KMS-11 (cell line): ENCODE results near the gene CCDC15.
"Not testable (repeated sequence)": the region's sequence is repeated elsewhere in the genome, so short reads cannot be mapped to it uniquely, and the experiment has no call there.

Experiments used
- H2AFZ ChIP-seq: fragments of 200-600 bp; sonication (generic); 2 replicates; pipeline ENCODE4 v1.6.1; 2016; ENCODE audit warnings: antibody characterized with exemption, mixed run types, low read depth
- H3K27ac ChIP-seq: fragments of 200-600 bp; sonication (generic); 2 replicates; pipeline ENCODE4 v1.6.1; 2016; ENCODE audit warnings: mild to moderate bottlenecking, mixed run types
- H3K27me3 ChIP-seq: fragments of 200-600 bp; sonication (generic); 2 replicates; pipeline ENCODE4 v1.6.1; 2017; ENCODE audit warnings: mild to moderate bottlenecking, low read depth, mixed run types, moderate library complexity; ENCODE audit not compliant: insufficient read depth
- H3K36me3 ChIP-seq: fragments of 200-600 bp; sonication (generic); 2 replicates; pipeline ENCODE4 v1.6.1; 2017; ENCODE audit warnings: mild to moderate bottlenecking, mixed run types; ENCODE audit not compliant: insufficient read depth
- H3K4me1 ChIP-seq: fragments of 200-600 bp; sonication (generic); 2 replicates; pipeline ENCODE4 v1.6.1; 2016; ENCODE audit warnings: mild to moderate bottlenecking, low read depth, mixed run types; ENCODE audit not compliant: poor library complexity, severe bottlenecking
- H3K4me2 ChIP-seq: fragments of 200-600 bp; sonication (generic); 2 replicates; pipeline ENCODE4 v1.7.0; 2016; ENCODE audit warnings: mild to moderate bottlenecking, mixed run types
- H3K4me3 ChIP-seq: fragments of 200-600 bp; sonication (generic); IDR thresholded peaks from 2 replicates; pipeline ENCODE4 v1.6.1; 2017; ENCODE audit warnings: low read depth, low read length, mixed read lengths; ENCODE audit not compliant: insufficient read depth
- H3K79me2 ChIP-seq: fragments of 200-600 bp; sonication (generic); 2 replicates; pipeline ENCODE4 v1.6.1; 2016; ENCODE audit warnings: low read depth, mixed run types; ENCODE audit not compliant: insufficient read depth
- H3K9ac ChIP-seq: fragments of 200-600 bp; sonication (generic); 2 replicates; pipeline ENCODE4 v1.6.1; 2016; ENCODE audit warnings: mild to moderate bottlenecking, mixed run types
- H4K20me1 ChIP-seq: fragments of 200-600 bp; sonication (generic); 2 replicates; pipeline ENCODE4 v1.6.1; 2016; ENCODE audit warnings: mild to moderate bottlenecking, mixed run types; ENCODE audit not compliant: insufficient read depth
- TF ChIP-seq, protein P1 (sequence below): fragments of 200-600 bp; sonication (generic); conservative IDR thresholded peaks from 2 replicates; pipeline ENCODE4 v1.6.1; 2017; ENCODE audit warnings: low read depth, mild to moderate bottlenecking, antibody characterized with exemption, low read length, moderate library complexity, mixed read lengths

The CCDC15 gene

DNA sequence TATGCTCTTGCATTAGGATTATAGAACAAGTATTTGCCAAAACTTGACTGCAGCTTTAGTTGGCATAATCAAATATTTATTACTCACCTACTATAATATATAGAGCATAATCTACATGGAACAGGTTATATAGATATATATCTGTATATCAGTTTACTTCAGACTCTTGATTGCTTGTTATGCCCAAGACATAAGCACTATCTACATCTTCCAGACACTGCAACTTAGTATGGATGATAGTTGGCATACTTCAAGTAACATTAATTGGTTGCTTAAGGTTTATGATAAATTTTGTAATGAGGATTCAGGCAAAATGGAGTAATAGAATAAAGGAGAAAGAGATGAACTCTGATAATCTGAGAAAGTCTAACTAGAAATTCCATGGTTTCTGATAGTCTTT lies 1.0 kb downstream of the CCDC15 start:
- no peaks in the 10 kb centered on the region for H3K79me2 ChIP-seq
- H3K4me3 ChIP-seq, result no peak overlapping the region
- H4K20me1 ChIP-seq, result no peaks in the 10 kb centered on the region
- peak overlapping the region; percentile 90; the same call in 1 of the 2 replicates for H3K4me2 ChIP-seq
- H3K36me3 ChIP-seq, result no peaks in the 10 kb centered on the region
- TF ChIP-seq, protein P1, sequence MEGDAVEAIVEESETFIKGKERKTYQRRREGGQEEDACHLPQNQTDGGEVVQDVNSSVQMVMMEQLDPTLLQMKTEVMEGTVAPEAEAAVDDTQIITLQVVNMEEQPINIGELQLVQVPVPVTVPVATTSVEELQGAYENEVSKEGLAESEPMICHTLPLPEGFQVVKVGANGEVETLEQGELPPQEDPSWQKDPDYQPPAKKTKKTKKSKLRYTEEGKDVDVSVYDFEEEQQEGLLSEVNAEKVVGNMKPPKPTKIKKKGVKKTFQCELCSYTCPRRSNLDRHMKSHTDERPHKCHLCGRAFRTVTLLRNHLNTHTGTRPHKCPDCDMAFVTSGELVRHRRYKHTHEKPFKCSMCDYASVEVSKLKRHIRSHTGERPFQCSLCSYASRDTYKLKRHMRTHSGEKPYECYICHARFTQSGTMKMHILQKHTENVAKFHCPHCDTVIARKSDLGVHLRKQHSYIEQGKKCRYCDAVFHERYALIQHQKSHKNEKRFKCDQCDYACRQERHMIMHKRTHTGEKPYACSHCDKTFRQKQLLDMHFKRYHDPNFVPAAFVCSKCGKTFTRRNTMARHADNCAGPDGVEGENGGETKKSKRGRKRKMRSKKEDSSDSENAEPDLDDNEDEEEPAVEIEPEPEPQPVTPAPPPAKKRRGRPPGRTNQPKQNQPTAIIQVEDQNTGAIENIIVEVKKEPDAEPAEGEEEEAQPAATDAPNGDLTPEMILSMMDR, result no peak
- H3K27ac ChIP-seq, result no peak overlapping the region
- no peak overlapping the region for H3K9ac ChIP-seq
- peak overlapping the region; percentile 93 for H2AFZ ChIP-seq
- peaks cover 6% of the 10 kb centered on the region for H3K4me1 ChIP-seq
- no peaks in the 10 kb centered on the region for H3K27me3 ChIP-seq

DNA sequence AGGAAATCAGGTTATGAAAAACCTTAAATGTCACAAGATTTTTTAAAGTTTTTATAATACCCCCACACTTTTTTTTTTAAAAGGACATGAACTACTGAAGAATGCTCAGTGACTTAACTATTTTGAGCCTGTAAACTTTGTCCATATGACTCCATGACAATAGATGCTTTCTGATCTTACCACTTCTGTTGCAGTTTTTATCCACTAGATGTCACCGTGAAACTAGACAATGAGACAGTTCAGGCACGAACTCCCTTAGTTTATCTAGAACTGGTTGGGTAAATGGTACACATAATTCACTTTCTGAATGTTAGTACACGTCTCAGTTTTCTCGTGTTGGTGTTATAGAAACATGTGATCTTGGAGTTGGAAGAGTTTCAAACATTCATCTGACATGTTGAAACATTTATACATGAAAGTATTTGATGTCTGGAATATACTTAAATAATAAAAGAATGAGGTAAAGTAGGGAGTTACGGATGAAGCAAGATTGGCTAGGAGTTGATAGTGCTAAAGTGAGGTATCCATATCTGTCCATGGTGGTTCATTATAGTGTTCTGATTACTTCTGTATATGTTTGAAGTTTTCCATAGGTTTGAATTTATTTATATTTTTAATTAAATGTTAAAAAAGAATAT lies 8.1 kb downstream of the CCDC15 start:
- Histone ChIP-seq H3K79me2 (no peaks in the 10 kb centered on the region), H3K4me3 (no peak overlapping the region), H3K27ac (no peak overlapping the region), H2AFZ (no peak overlapping the region), H3K27me3 (no peaks in the 10 kb centered on the region), H3K4me2 (no peak overlapping the region), H3K9ac (no peak overlapping the region), H4K20me1 (no peaks in the 10 kb centered on the region), H3K36me3 (no peaks in the 10 kb centered on the region), H3K4me1 (no peaks in the 10 kb centered on the region)
- TF ChIP-seq, protein P1, result peak; percentile 47

DNA sequence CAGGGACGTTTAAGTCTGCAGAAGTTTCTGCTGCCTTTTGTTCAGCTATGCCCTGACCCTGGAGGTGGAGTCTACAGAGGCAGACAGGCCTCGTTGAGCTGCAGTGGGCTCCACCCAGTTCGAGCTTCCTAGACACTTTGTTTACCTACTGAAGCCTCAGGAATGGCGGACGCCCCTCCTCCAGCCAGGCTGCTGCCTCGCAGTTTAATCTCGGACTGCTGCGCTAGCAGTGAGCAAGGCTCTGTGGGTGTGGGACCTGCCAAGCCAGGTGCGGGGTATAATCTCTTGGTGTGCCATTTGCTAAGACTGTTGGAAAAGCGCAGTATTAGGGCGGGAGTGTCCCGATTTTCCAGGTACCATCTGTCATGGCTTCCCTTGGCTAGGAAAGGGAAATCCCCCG lies 14.2 kb downstream of the CCDC15 start:
- H3K79me2 ChIP-seq, H3K9ac ChIP-seq, H3K4me3 ChIP-seq, H3K27me3 ChIP-seq, H3K4me1 ChIP-seq, H3K27ac ChIP-seq, H3K36me3 ChIP-seq, H4K20me1 ChIP-seq, H2AFZ ChIP-seq, H3K4me2 ChIP-seq: not testable (repeated sequence)

DNA sequence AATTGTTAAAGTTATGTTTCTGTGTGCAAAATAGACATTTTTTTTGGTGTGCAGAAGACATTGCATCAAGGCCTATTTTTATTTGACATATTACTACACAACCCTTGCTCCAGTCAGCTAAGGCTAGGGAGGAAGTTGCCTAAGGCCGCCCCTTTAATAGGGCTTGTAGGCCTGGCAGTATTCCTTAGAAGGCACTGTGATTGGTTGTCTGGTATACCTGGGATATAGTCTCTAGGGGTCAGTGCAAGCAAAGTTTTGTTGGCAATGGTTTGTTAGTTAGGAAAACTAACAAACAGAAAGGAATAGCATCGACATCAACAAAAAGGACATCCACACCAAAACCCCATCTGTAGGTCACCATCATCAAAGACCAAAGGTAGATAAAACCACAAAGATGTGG lies 16.9 kb downstream of the CCDC15 start:
- H3K4me1 ChIP-seq, result no peaks in the 10 kb centered on the region
- H3K27me3 ChIP-seq, result no peaks in the 10 kb centered on the region
- H4K20me1 ChIP-seq, result no peaks in the 10 kb centered on the region
- H3K79me2 ChIP-seq, result no peaks in the 10 kb centered on the region
- no peak overlapping the region for H3K9ac ChIP-seq
- TF ChIP-seq, protein P1, result no peak
- no peaks in the 10 kb centered on the region for H3K36me3 ChIP-seq
- H2AFZ ChIP-seq, result no peak overlapping the region
- H3K27ac ChIP-seq, result no peak overlapping the region
- H3K4me3 ChIP-seq, result no peak overlapping the region
- no peak overlapping the region for H3K4me2 ChIP-seq

DNA sequence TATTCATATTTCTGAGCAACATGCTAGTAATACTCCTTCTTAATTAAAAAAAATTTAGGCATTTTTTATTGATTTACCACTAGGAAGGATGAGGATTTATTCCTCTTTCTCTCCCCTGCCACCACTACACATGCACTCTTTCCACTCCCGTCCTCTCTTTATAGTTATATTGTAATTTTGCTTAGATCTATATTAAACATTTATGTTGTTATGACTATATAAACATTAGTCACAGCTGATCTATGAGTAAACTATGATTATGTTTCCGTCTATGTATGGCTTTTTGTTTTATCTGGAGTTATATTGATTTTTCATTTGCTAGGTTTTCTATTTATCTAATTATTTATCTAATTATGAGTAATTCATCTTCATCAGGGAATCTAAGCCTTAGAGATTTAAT lies 17.8 kb downstream of the CCDC15 start:
- Histone ChIP-seq H3K4me2 (no peak overlapping the region), H2AFZ (no peak overlapping the region), H3K79me2 (no peaks in the 10 kb centered on the region), H3K4me3 (no peak overlapping the region), H3K4me1 (no peaks in the 10 kb centered on the region), H3K36me3 (no peaks in the 10 kb centered on the region), H3K9ac (no peak overlapping the region), H3K27me3 (no peaks in the 10 kb centered on the region), H4K20me1 (no peaks in the 10 kb centered on the region), H3K27ac (no peak overlapping the region)
- TF ChIP-seq, protein P1, result no peak
